NCI-H2196 treated with DMSO at 0.1 percent for 48 hours (cell line): Measurements from ENCODE around the gene FAM200B.

ENCODE experiments used
- DNase-seq: peaks from one replicate; lab custom pipeline; 2025; ENCODE audit not compliant: unreplicated experiment; lab: John Stamatoyannopoulos, UW

The FAM200B gene

GRCh38 chr4:15668566-15669435, 12.8 kb upstream of the FAM200B start:
- DNase-seq = no peak

- DNase-seq = no peak
These were observed 11.1 kb upstream of the FAM200B start for GRCh38 chr4:15670576-15670975.

- DNase-seq = no peak
These were observed 9.5 kb upstream of the FAM200B start for GRCh38 chr4:15672101-15672500.

GRCh38 chr4:15673337-15673736, 8.3 kb upstream of the FAM200B start:
- no peak for DNase-seq

GRCh38 chr4:15674046-15674445, 7.6 kb upstream of the FAM200B start:
- no peak for DNase-seq

GRCh38 chr4:15674926-15675325, 6.7 kb upstream of the FAM200B start:
- DNase-seq = no peak

GRCh38 chr4:15675356-15675755, 6.3 kb upstream of the FAM200B start:
- no peak for DNase-seq

- no peak for DNase-seq
These were observed 5.6 kb upstream of the FAM200B start for GRCh38 chr4:15676039-15676438.

- DNase-seq = no peak
These were observed 4.7 kb upstream of the FAM200B start for GRCh38 chr4:15676899-15677298.

- DNase-seq = no peak
These were observed 4.1 kb upstream of the FAM200B start for GRCh38 chr4:15677507-15677988.

- no peak for DNase-seq
These were observed 608 bp upstream of the FAM200B start for GRCh38 chr4:15681067-15681371.

GRCh38 chr4:15682242-15683142, 865 bp downstream of the FAM200B start:
- DNase-seq = no peak

GRCh38 chr4:15683143-15683495, 1.5 kb downstream of the FAM200B start:
- no peak for DNase-seq

GRCh38 chr4:15684498-15684897, 2.9 kb downstream of the FAM200B start:
- DNase-seq = no peak

GRCh38 chr4:15688051-15688450, 6.4 kb downstream of the FAM200B start:
- DNase-seq = no peak

GRCh38 chr4:15689540-15689939, 7.9 kb downstream of the FAM200B start:
- no peak for DNase-seq

- DNase-seq = no peak
These were observed 8.6 kb downstream of the FAM200B start for GRCh38 chr4:15690020-15690809.

- no peak for DNase-seq
These were observed 9.9 kb downstream of the FAM200B start for GRCh38 chr4:15691346-15692135.

GRCh38 chr4:15692602-15693001, 11.0 kb downstream of the FAM200B start:
- no peak for DNase-seq

- DNase-seq = no peak
These were observed 12.8 kb downstream of the FAM200B start for GRCh38 chr4:15694431-15694830.
